HUES64 (cell line): Measurements from ENCODE around the gene HSD11B1.

Experiments
- H3K27ac ChIP-seq: 2 replicates; pipeline ENCODE4 v1.7.0; 2013; ENCODE audit warnings: low read depth, low read length, inconsistent platforms
- H3K27me3 ChIP-seq: 2 replicates; pipeline ENCODE4 v1.6.1; 2013; ENCODE audit warnings: mild to moderate bottlenecking, low read length; ENCODE audit not compliant: insufficient read depth
- H3K36me3 ChIP-seq: 2 replicates; pipeline ENCODE4 v1.6.1; 2013; ENCODE audit warnings: mild to moderate bottlenecking, low read length; ENCODE audit not compliant: insufficient read depth
- H3K4me1 ChIP-seq: 2 replicates; pipeline ENCODE4 v1.6.1; 2013; ENCODE audit warnings: mild to moderate bottlenecking, low read length, moderate library complexity; ENCODE audit not compliant: insufficient read depth
- H3K4me3 ChIP-seq: 2 replicates; pipeline ENCODE4 v1.5.1; 2013; ENCODE audit warnings: mild to moderate bottlenecking, low read length, moderate library complexity
- H3K9ac ChIP-seq: 2 replicates; pipeline ENCODE4 v1.6.1; 2013; ENCODE audit warnings: mild to moderate bottlenecking, low read depth, low read length
- H3K9me3 ChIP-seq: 2 replicates; pipeline ENCODE4 v1.6.1; 2013; ENCODE audit warnings: low read depth, low read length; ENCODE audit not compliant: insufficient read depth
- WGBS: fragments of 150-250, 120-280 bp; methylation state at CpG from one replicate; pipeline ENCODE4 v1.1.7; 2013; ENCODE audit warnings: missing lambda C conversion rate; 5-methylcytosine and 5-hydroxymethylcytosine counted together

HSD11B1 gene

DNA sequence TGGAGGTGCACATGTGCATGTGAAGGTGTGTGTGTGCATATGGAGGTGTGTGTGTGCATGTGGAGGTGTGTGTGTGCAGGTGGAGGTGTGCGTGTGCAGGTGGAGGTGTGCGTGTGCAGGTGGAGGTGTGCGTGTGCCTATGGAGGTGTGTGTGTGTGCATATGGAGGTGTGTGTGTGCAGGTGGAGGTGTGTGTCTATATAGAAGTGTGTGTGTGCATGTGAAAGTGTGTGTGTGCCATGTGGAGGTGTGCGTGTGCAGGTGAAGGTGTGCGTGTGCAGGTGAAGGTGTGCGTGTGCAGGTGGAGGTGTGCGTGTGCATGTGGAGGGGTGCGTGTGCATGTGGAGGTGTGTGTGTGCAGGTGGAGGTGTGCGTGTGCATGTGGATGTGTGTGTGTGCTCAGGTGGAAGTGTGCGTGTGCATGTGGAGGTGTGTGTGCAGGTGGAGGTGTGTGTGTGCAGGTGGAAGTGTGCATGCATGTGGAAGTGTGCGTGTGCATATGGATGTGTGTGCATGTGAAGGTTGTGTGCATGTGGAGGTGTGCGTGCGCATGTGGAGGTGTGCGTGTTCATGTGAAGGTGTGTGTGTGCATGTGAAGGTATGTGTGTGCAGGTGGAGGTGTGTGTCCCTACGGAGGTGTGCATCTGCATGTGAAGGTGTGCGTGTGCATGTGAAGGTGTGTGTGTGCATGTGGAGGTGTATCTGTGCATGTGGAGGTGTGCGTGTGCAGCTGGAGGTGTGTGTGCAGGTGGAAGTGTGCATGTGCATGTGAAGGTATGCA, 66.2 kb downstream of the HSD11B1 start:
- H3K4me1 ChIP-seq = 0 out of 2 replicates have a peak, but pooled peaks cover 3% of the 10 kb centered on the region
- H3K27me3 ChIP-seq = peaks cover 9% of the 10 kb centered on the region; the same call in 1 of the 2 replicates
- H3K27ac ChIP-seq = no peak overlapping the region
- no peak overlapping the region for H3K9ac ChIP-seq
- WGBS = 91% methylated on average over 17 of the region's 17 CpGs
- no peaks in the 10 kb centered on the region for H3K9me3 ChIP-seq
- H3K36me3 ChIP-seq = no peaks in the 10 kb centered on the region
- no peak overlapping the region for H3K4me3 ChIP-seq

DNA sequence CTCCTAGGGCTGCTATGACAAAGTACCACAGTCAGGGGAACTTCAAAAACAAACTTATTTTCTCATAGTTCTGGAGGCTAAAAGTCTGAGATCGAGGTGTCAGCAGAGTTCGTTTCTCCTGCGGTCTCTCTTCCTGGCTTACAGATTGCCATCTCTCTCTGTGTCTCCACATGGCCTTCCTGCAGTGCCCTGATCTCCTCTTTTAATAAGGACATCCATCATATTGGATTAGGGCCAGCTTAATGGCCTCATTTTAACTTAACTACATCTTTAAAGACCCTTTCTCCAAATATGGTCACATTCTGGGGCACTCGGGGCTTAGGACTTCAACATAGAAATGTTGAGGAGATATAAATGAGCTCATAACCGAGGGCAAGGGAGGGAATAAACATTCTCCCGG, 67.5 kb downstream of the HSD11B1 start:
- Histone ChIP-seq H3K27ac (no peak overlapping the region), H3K9me3 (no peaks in the 10 kb centered on the region), H3K4me3 (no peak overlapping the region), H3K4me1 (0 out of 2 replicates have a peak, but pooled peaks cover 3% of the 10 kb centered on the region), H3K36me3 (no peaks in the 10 kb centered on the region), H3K27me3 (peaks cover 9% of the 10 kb centered on the region; the same call in 1 of the 2 replicates), H3K9ac (no peak overlapping the region)
- 90% methylated on average over 6 of the region's 6 CpGs for WGBS

GRCh38 chr1:209774592-209774991, 69.9 kb downstream of the HSD11B1 start:
- Histone ChIP-seq H3K4me3 (no peak overlapping the region), H3K9me3 (no peaks in the 10 kb centered on the region), H3K27me3 (peaks cover 9% of the 10 kb centered on the region; the same call in 1 of the 2 replicates), H3K9ac (no peak overlapping the region), H3K4me1 (no peaks in the 10 kb centered on the region), H3K36me3 (no peaks in the 10 kb centered on the region), H3K27ac (no peak overlapping the region)
- 81% methylated on average over 1 of the region's 1 CpG for WGBS

DNA sequence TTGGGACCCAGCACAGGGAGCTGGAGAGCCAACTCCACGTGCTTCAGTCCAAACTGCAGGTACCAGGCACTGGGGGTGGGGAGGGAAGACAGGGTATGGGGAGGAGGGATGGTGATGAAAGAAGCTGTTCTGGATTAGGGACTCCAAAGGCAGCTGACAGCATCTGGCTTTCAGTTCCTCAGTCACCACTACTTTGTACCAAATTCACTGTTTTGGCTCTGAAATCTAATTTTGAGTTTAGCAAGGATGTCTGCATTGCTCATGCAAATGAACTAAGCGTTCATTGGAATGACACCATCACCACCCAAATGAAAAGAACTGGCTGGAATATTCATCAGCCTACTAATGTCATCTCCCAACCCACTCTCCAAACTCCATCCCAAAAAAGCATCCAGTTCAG, 71.0 kb downstream of the HSD11B1 start:
- no peaks in the 10 kb centered on the region for H3K4me1 ChIP-seq
- no peaks in the 10 kb centered on the region for H3K36me3 ChIP-seq
- H3K27me3 ChIP-seq = peaks cover 9% of the 10 kb centered on the region; the same call in 1 of the 2 replicates
- H3K9ac ChIP-seq = no peak overlapping the region
- H3K27ac ChIP-seq = no peak overlapping the region
- WGBS = 65% methylated on average over 2 of the region's 2 CpGs
- H3K9me3 ChIP-seq = no peaks in the 10 kb centered on the region
- no peak overlapping the region for H3K4me3 ChIP-seq

GRCh38 chr1:209777587-209777986, 72.9 kb downstream of the HSD11B1 start:
- peaks cover 9% of the 10 kb centered on the region; the same call in 1 of the 2 replicates for H3K27me3 ChIP-seq
- H3K9ac ChIP-seq = no peak overlapping the region
- no peaks in the 10 kb centered on the region for H3K4me1 ChIP-seq
- H3K9me3 ChIP-seq = no peaks in the 10 kb centered on the region
- H3K36me3 ChIP-seq = 0 out of 2 replicates have a peak, but pooled peaks cover 3% of the 10 kb centered on the region
- no peak overlapping the region for H3K4me3 ChIP-seq
- 95% methylated on average over 2 of the region's 2 CpGs for WGBS
- H3K27ac ChIP-seq = no peak overlapping the region

- Histone ChIP-seq H3K27ac (no peak overlapping the region), H3K9ac (no peak overlapping the region), H3K4me3 (no peak overlapping the region), H3K27me3 (peaks cover 7% of the 10 kb centered on the region; the same call in 1 of the 2 replicates), H3K9me3 (no peaks in the 10 kb centered on the region), H3K36me3 (0 out of 2 replicates have a peak, but pooled peaks cover 7% of the 10 kb centered on the region), H3K4me1 (no peaks in the 10 kb centered on the region)
- WGBS = 84% methylated on average over 1 of the region's 1 CpG
Observed at GRCh38 chr1:209778102-209778501, 73.5 kb downstream of the HSD11B1 start.

DNA sequence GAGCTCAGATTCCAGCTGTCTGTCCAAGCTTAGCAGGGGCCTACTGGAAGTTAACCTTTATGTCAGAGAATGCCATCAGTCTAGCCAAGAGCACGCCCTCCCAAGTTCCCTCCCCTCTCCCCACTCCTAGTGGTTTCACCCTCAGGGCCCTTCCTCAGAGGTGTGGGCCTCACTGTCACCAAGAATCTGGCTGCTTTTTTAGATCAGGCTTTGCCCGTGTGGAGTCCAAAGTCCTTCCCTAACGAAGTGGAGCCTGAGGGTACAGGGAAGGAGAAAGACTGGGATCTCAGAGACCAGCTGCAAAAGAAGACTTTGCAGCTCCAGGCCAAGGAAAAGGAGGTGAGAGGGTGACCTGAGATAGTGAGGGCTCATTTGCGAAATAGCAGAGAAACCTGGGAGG, 75.6 kb downstream of the HSD11B1 start:
- no peak overlapping the region for H3K4me3 ChIP-seq
- H3K9me3 ChIP-seq = 0 out of 2 replicates have a peak, but pooled peaks cover 3% of the 10 kb centered on the region
- no peak overlapping the region for H3K27ac ChIP-seq
- no peaks in the 10 kb centered on the region; the same call in 1 of the 2 replicates for H3K4me1 ChIP-seq
- H3K36me3 ChIP-seq = 0 out of 2 replicates have a peak, but pooled peaks cover 7% of the 10 kb centered on the region
- 74% methylated on average over 4 of the region's 4 CpGs for WGBS
- no peaks in the 10 kb centered on the region for H3K27me3 ChIP-seq
- no peak overlapping the region for H3K9ac ChIP-seq

- WGBS = 88% methylated on average over 6 of the region's 6 CpGs
- Histone ChIP-seq H3K27me3 (peaks cover 26% of the 10 kb centered on the region; the same call in 1 of the 2 replicates), H3K9me3 (0 out of 2 replicates have a peak, but pooled peaks cover 3% of the 10 kb centered on the region), H3K4me3 (peak overlapping the region; percentile 93), H3K9ac (peak overlapping the region; percentile 92; the same call in 1 of the 2 replicates), H3K27ac (no peak overlapping the region), H3K36me3 (0 out of 2 replicates have a peak, but pooled peaks cover 7% of the 10 kb centered on the region), H3K4me1 (no peaks in the 10 kb centered on the region; the same call in 1 of the 2 replicates)
Observed at GRCh38 chr1:209783386-209783785, 78.7 kb downstream of the HSD11B1 start.
